GM12891 (cell line): ENCODE measurements around the gene RNF121.

Experiments
- POLR2A ChIP-seq: IDR thresholded peaks from 2 replicates; pipeline ENCODE4 v1.6.1; 2011; ENCODE audit warnings: low read depth, low read length, control low read depth
- POLR2AphosphoS5 ChIP-seq: IDR thresholded peaks from 2 replicates; pipeline ENCODE4 v1.6.1; 2011; ENCODE audit warnings: low read depth, low read length, control low read depth
- TAF1 ChIP-seq: IDR thresholded peaks from 2 replicates; pipeline ENCODE4 v1.6.1; 2011; ENCODE audit warnings: low read depth, low read length, control low read depth

DNA sequence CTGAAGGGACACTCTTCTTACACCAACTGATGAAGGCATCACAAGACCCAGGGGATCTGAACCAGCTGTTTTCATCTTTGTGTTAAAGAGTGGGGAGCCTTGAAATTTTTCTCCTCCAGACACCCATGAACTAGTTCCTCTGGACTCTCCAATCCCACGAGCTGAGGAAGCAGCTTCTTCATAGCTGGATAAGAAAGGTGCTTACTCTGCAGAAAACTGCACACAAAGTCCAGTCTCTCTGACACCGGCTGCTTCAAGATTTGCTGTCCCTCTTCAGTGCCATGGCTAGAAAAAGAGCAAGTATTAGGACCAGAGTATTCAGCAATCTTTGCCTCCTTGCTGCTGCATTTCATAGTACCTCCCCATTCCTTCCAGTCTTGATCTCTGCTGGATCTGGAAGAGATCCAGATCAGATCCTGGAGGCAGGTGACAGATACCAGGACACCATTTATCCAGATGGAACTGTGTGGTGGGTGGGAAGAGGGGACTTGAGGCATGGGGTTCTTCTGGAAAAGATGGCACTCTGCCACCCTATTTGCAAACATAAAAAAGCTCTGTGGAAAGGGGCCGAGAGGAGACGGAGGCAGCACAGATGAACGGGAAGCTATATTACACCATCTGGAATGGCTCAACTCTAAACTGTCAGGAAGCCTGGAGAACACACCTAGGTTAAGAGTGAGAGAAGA lies 95.4 kb downstream of the RNF121 start:
- TF ChIP-seq POLR2AphosphoS5 (no peak), POLR2A (no peak), TAF1 (no peak)
